SK-N-SH treated with all-trans-retinoic acid at 6 μM for 48 hours (cell line): ENCODE data around the gene MRPL51.

Experiments
- ATAC-seq: fragments of 200-7000 bp; cut with Tn5 transposase; 3 replicates; pipeline ENCODE4 v1.9.1; 2020; ENCODE audit warnings: mild to moderate bottlenecking, moderate library complexity
- CSDC2 ChIP-seq: fragments of 250-450 bp; sonication (Bioruptor Pico); IDR thresholded peaks from 2 replicates; pipeline ENCODE4 v1.5.0; 2020; ENCODE audit warnings: mild to moderate bottlenecking, moderate library complexity
- CSRNP3 ChIP-seq: fragments of 250-450 bp; sonication (Bioruptor Pico); IDR thresholded peaks from 2 replicates; pipeline ENCODE4 v1.5.1; 2021; ENCODE audit warnings: mild to moderate bottlenecking, moderate library complexity
- ESRRG ChIP-seq: fragments of 250-450 bp; sonication (Bioruptor Pico); IDR thresholded peaks from 2 replicates; pipeline ENCODE4 v1.6.1; 2021; ENCODE audit warnings: mild to moderate bottlenecking
- GLIS3 ChIP-seq: fragments of 250-450 bp; sonication (Bioruptor Pico); IDR thresholded peaks from 2 replicates; pipeline ENCODE4 v1.5.0; 2020; ENCODE audit warnings: mild to moderate bottlenecking, moderate library complexity
- ISL1 ChIP-seq: fragments of 250-450 bp; sonication (Bioruptor Pico); IDR thresholded peaks from 2 replicates; pipeline ENCODE4 v2.1.2; 2022; ENCODE audit warnings: mild to moderate bottlenecking, moderate library complexity
- OSR1 ChIP-seq: fragments of 250-450 bp; sonication (Bioruptor Pico); IDR thresholded peaks from 2 replicates; pipeline ENCODE4 v1.8.0; 2022; ENCODE audit warnings: moderate library complexity, mild to moderate bottlenecking, inconsistent platforms
- PATZ1 ChIP-seq: fragments of 250-450 bp; sonication (Bioruptor Pico); IDR thresholded peaks from 2 replicates; pipeline ENCODE4 v1.8.0; 2020; ENCODE audit warnings: mild to moderate bottlenecking, moderate library complexity, borderline replicate concordance
- POU6F1 ChIP-seq: fragments of 250-450 bp; sonication (Bioruptor Pico); IDR thresholded peaks from 2 replicates; pipeline ENCODE4 v1.8.0; 2021; ENCODE audit warnings: low read depth, mild to moderate bottlenecking, moderate library complexity, borderline replicate concordance
- PPARA ChIP-seq: fragments of 250-450 bp; sonication (Bioruptor Pico); IDR thresholded peaks from 2 replicates; pipeline ENCODE4 v1.5.0; 2020; ENCODE audit warnings: mild to moderate bottlenecking, borderline replicate concordance
- RARB ChIP-seq: fragments of 250-450 bp; sonication (Bioruptor Pico); IDR thresholded peaks from 2 replicates; pipeline ENCODE4 v1.8.0; 2021; ENCODE audit warnings: mild to moderate bottlenecking, moderate library complexity
- TCF4 ChIP-seq: fragments of 250-450 bp; sonication (Bioruptor Pico); IDR thresholded peaks from 2 replicates; pipeline ENCODE4 v1.8.0; 2021; ENCODE audit warnings: mild to moderate bottlenecking, moderate library complexity, borderline replicate concordance
- TOX ChIP-seq: fragments of 250-450 bp; sonication (Bioruptor Pico); IDR thresholded peaks from 2 replicates; pipeline ENCODE4 v1.8.0; 2021; ENCODE audit warnings: mild to moderate bottlenecking, moderate library complexity, borderline replicate concordance
- TSHZ2 ChIP-seq: fragments of 250-450 bp; sonication (Bioruptor Pico); IDR thresholded peaks from 2 replicates; pipeline ENCODE4 v1.5.0; 2020; ENCODE audit warnings: mild to moderate bottlenecking, moderate library complexity
- ZFP30 ChIP-seq: fragments of 450-650 bp; formaldehyde crosslinking; IDR thresholded peaks from 2 replicates; pipeline ENCODE4 v1.5.0; 2022; ENCODE audit warnings: mild to moderate bottlenecking, moderate library complexity
- ZNF70 ChIP-seq: fragments of 450-650 bp; formaldehyde crosslinking; IDR thresholded peaks from 2 replicates; pipeline ENCODE4 v1.5.0; 2020; ENCODE audit warnings: mild to moderate bottlenecking, moderate library complexity

The MRPL51 gene

GRCh38 chr12:6528539-6529235 lies 35.6 kb upstream of the MRPL51 start:
- no peak for TF ChIP-seq GLIS3 (CRISPR knock-in tag)
- TF ChIP-seq TOX (CRISPR knock-in tag): no peak
- no peak for TF ChIP-seq CSDC2 (CRISPR knock-in tag)
- TF ChIP-seq TCF4 (CRISPR knock-in tag): no peak
- no peak for TF ChIP-seq ESRRG
- TF ChIP-seq ZNF70 (CRISPR knock-in tag): no peak
- no peak for TF ChIP-seq RARB (CRISPR knock-in tag)
- no peak for TF ChIP-seq TSHZ2 (CRISPR knock-in tag)
- TF ChIP-seq PATZ1 (CRISPR knock-in tag): no peak
- no peak for TF ChIP-seq OSR1 (CRISPR knock-in tag)
- ATAC-seq: no peak

- no peak for TF ChIP-seq TSHZ2 (CRISPR knock-in tag)
- no peak for TF ChIP-seq OSR1 (CRISPR knock-in tag)
- no peak for TF ChIP-seq POU6F1
- TF ChIP-seq GLIS3 (CRISPR knock-in tag): no peak
- TF ChIP-seq ISL1: no peak
- TF ChIP-seq CSDC2 (CRISPR knock-in tag): no peak
- TF ChIP-seq ZFP30 (CRISPR knock-in tag): no peak
- no peak for TF ChIP-seq PATZ1 (CRISPR knock-in tag)
- no peak for ATAC-seq
These were observed 34.6 kb upstream of the MRPL51 start for GRCh38 chr12:6527711-6528110.

GRCh38 chr12:6526766-6527525 lies 33.9 kb upstream of the MRPL51 start:
- no peak for TF ChIP-seq ZFP30 (CRISPR knock-in tag)
- no peak for TF ChIP-seq PPARA (CRISPR knock-in tag)
- TF ChIP-seq CSRNP3 (CRISPR knock-in tag): no peak
- no peak for TF ChIP-seq TSHZ2 (CRISPR knock-in tag)
- TF ChIP-seq RARB (CRISPR knock-in tag): no peak
- no peak for ATAC-seq
